Eye (tissue), 1 donor: ENCODE measurements around the gene CDC23.

ENCODE experiments used
- DNase-seq: peaks from one replicate; pipeline ENCODE4 v3.0.0-alpha.2; 2015

CDC23 gene

GRCh38 chr5:138138949-138139780 lies 74.0 kb downstream of the CDC23 start, which contains the start of gene NME5:
Gene NME5, minus strand, starts transcription at chr5:138139428. Its CDS starts 648 bp downstream, at chr5:138138780.
- DNase-seq = peak; percentile 91
